Sigmoid colon (tissue), 7 donors: Measurements from ENCODE around the gene MAP3K12. TPM values are rescaled to one million over a fixed set of nuclear protein-coding genes. Genes with fewer than 3 reads are reported as not detected.
A peak's percentile ranks its signal among the peaks of the same experiment; 100 is the strongest.

Experiments used
- DNase-seq: peaks from one replicate; pipeline ENCODE4 v3.0.0-alpha.2; 2019
- H3K27ac ChIP-seq, 4 donors: fragments of 200-600 bp; sonication (generic); one replicate each; pipeline ENCODE4 v1.5.1; 2016 to 2019; ENCODE audit warnings: mild to moderate bottlenecking in 1 of 4
- H3K27me3 ChIP-seq, 3 donors: fragments of 200-600 bp; sonication (generic); one replicate each; pipeline ENCODE4 v1.5.1; 2019; ENCODE audit warnings: mild to moderate bottlenecking in 1 of 3
- H3K36me3 ChIP-seq, 4 donors: fragments of 200-600 bp; sonication (generic); one replicate each; pipeline ENCODE4 v1.5.1; 2016 to 2019
- H3K4me1 ChIP-seq, 4 donors: fragments of 200-600 bp; sonication (generic); one replicate each; pipeline ENCODE4 v1.5.1; 2017 to 2019
- H3K4me3 ChIP-seq, 4 donors: fragments of 200-600 bp; sonication (generic); one replicate each; pipeline ENCODE4 v1.5.1; 2017 to 2019; ENCODE audit warnings: mild to moderate bottlenecking in 2 of 4, moderate library complexity in 1 of 4
- H3K9me3 ChIP-seq, 4 donors: fragments of 200-600 bp in 3 of 4; sonication (generic) in 3 of 4; one replicate each; pipeline versions ENCODE4 v1.5.1 to v1.6.1; 2013 to 2019
- CTCF ChIP-seq, 4 experiments: fragments of 450-650 bp in 3 of 4; fragments of 200-600 bp in 1 of 4; IDR thresholded peaks; one replicate each; pipeline ENCODE4 v1.5.1; 2016 to 2019; ENCODE audit warnings: antibody characterized with exemption in 4 of 4, mild to moderate bottlenecking in 3 of 4, moderate library complexity in 2 of 4
- EP300 ChIP-seq, 4 donors: sonication (generic); formaldehyde crosslinking; IDR thresholded peaks; one replicate each; pipeline ENCODE4 v1.6.1; 2017; ENCODE audit warnings: antibody characterized with exemption in 4 of 4
- POLR2A ChIP-seq, 2 donors: fragments of 450-650 bp; IDR thresholded peaks; one replicate each; pipeline ENCODE4 v1.6.1; 2016; ENCODE audit warnings: antibody characterized with exemption in 2 of 2, mild to moderate bottlenecking in 2 of 2, moderate library complexity in 2 of 2
- POLR2AphosphoS5 ChIP-seq, 4 donors: sonication (generic); formaldehyde crosslinking; IDR thresholded peaks; one replicate each; pipeline ENCODE4 v1.6.1; 2017; ENCODE audit warnings: antibody characterized with exemption in 4 of 4
- WGBS, 2 donors: extraction: QIAGEN DNeasy Blood & Tissue Kit; methylation state at CpG; one replicate each; pipeline ENCODE4 v1.1.7; 2013; 5-methylcytosine and 5-hydroxymethylcytosine counted together
- intact Hi-C: fragments of 100-400 bp; cut with DNase I; formaldehyde crosslinking; loops from one replicate; pipeline ENCODE4 v1.15.1; 2023
- polyA plus RNA-seq, 3 donors: library from polyadenylated mRNA; stranded (reverse); fragments of 200-250 nt; gene quantifications; one replicate each; pipeline ENCODE4 v1.2.3, GENCODE V29; 2013
- total RNA-seq, 4 donors: library from RNA; depleted of rRNA; stranded (reverse); fragments of >200 nt; gene quantifications; one replicate each; pipeline ENCODE4 v1.1.0, GENCODE V29; 2016
- donor health status: healthy with polysubstance abuse.
- donor health status: Bipolar disorder and iron deficiency.
- donor health status: healthy.

The MAP3K12 gene
- total and polyA plus RNA-seq, 7 donors = 1.6 to 27.4 (median 18.5) TPM

- peaks cover 0 to 2% (median 0%) of the 10 kb centered on the region in 4 donors for H3K36me3 ChIP-seq
- no peaks in the 10 kb centered on the region for H3K27me3 ChIP-seq
- H3K9me3 ChIP-seq = no peaks in the 10 kb centered on the region
- intact Hi-C loops = loop anchor here (5.0 kb wide), 1 partner anchor 41 kb away; the partner anchor contains the start of gene PCBP2
- peak overlapping the region; percentile 81 to 91 (median 84) for H3K27ac ChIP-seq
- peak; percentile 97 for DNase-seq
- 1% methylated on average over 52 of the region's 52 CpGs for WGBS, 2 donors
- H3K4me1 ChIP-seq = peaks cover 0 to 28% (median 22%) of the 10 kb centered on the region in 4 donors
- TF ChIP-seq CTCF (IDR thresholded peaks at IDR 0.05) (no peak), POLR2AphosphoS5 (IDR thresholded peaks at IDR 0.05) (peak in 3 of 4 donors; percentile 78 to 80 (median 78)), POLR2A (IDR thresholded peaks at IDR 0.05) (peak; percentile 43 to 70), EP300 (IDR thresholded peaks at IDR 0.05) (peak in 1 of 4 donors; percentile 34)
- H3K4me3 ChIP-seq = peak overlapping the region; percentile 45 to 74 (median 64)
Observed at GRCh38 chr12:53492830-53493609, 6.2 kb downstream of the MAP3K12 start.

GRCh38 chr12:53492188-53492587 is 7.1 kb downstream of the MAP3K12 start:
- H3K9me3 ChIP-seq = no peaks in the 10 kb centered on the region
- H3K27ac ChIP-seq = peak overlapping the region; percentile 81 to 91 (median 84)
- H3K36me3 ChIP-seq = peaks cover 0 to 10% (median 0%) of the 10 kb centered on the region in 4 donors
- 66 to 83% methylated on average over 20 of the region's 20 CpGs for WGBS, 2 donors
- intact Hi-C loops = loop anchor here (5.0 kb wide), 1 partner anchor 40 kb away; the partner anchor contains the start of gene PCBP2
- peaks cover 0 to 28% (median 22%) of the 10 kb centered on the region in 4 donors for H3K4me1 ChIP-seq
- peak; percentile 67 for DNase-seq
- no peaks in the 10 kb centered on the region for H3K27me3 ChIP-seq
- no peak for TF ChIP-seq POLR2AphosphoS5 (IDR thresholded peaks at IDR 0.05)
- TF ChIP-seq POLR2A (IDR thresholded peaks at IDR 0.05) = no peak
- H3K4me3 ChIP-seq = peak overlapping the region; percentile 45 to 74 (median 64)

DNA sequence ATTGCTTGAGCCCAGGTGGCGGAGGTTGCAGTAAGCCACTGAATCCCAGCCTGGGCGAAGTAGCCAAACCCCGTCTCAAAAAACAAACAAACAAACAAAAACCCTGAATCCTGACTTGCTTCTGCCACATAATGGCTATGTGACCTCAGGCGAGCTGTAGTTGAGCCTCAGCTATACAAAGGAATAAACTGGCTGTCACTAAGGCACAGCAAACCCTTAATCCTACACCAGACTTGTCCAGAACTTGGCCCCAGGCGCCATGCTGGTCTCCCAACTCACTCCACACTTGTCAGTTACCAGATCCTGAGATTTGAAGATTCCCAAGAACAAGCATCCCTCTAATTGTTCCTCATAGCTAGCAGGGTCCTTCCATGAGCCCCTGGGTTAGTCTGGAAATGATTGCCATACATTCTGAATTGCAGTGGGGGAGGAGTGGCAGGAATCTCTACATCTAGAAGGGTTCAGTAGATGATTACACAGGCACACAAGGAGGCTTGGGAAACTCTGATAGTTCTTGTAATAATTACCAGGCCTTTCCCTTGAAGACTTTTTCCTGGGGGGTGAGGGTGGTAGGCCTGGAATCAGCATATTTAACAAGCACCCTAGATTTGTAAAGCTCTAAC is 9.9 kb downstream of the MAP3K12 start:
- Histone ChIP-seq H3K27me3 (no peaks in the 10 kb centered on the region), H3K36me3 (peaks cover 0 to 38% (median 16%) of the 10 kb centered on the region in 4 donors), H3K9me3 (no peaks in the 10 kb centered on the region), H3K4me1 (peaks cover 0 to 24% (median 21%) of the 10 kb centered on the region in 4 donors), H3K27ac (no peak overlapping the region), H3K4me3 (no peak overlapping the region)
- DNase-seq = peak; percentile 40
- WGBS, 2 donors = 94 to 95% methylated on average over 5 of the region's 5 CpGs
- no peak for TF ChIP-seq POLR2AphosphoS5 (IDR thresholded peaks at IDR 0.05)
- intact Hi-C loops = no loop called here

- TF ChIP-seq POLR2A (IDR thresholded peaks at IDR 0.05) (no peak), EP300 (IDR thresholded peaks at IDR 0.05) (no peak), POLR2AphosphoS5 (IDR thresholded peaks at IDR 0.05) (peak in 3 of 4 donors; percentile 1 to 39 (median 33))
- Histone ChIP-seq H3K4me1 (peaks cover 0 to 7% (median 2%) of the 10 kb centered on the region in 4 donors), H3K9me3 (no peaks in the 10 kb centered on the region), H3K4me3 (no peak overlapping the region), H3K36me3 (peaks cover 0 to 63% (median 27%) of the 10 kb centered on the region in 4 donors), H3K27ac (no peak overlapping the region), H3K27me3 (no peaks in the 10 kb centered on the region)
- DNase-seq = peak; percentile 62
- intact Hi-C loops = no loop called here
- WGBS, 2 donors = 88 to 89% methylated on average over 17 of the region's 17 CpGs
Observed at GRCh38 chr12:53486736-53487487, 12.3 kb downstream of the MAP3K12 start.

DNA sequence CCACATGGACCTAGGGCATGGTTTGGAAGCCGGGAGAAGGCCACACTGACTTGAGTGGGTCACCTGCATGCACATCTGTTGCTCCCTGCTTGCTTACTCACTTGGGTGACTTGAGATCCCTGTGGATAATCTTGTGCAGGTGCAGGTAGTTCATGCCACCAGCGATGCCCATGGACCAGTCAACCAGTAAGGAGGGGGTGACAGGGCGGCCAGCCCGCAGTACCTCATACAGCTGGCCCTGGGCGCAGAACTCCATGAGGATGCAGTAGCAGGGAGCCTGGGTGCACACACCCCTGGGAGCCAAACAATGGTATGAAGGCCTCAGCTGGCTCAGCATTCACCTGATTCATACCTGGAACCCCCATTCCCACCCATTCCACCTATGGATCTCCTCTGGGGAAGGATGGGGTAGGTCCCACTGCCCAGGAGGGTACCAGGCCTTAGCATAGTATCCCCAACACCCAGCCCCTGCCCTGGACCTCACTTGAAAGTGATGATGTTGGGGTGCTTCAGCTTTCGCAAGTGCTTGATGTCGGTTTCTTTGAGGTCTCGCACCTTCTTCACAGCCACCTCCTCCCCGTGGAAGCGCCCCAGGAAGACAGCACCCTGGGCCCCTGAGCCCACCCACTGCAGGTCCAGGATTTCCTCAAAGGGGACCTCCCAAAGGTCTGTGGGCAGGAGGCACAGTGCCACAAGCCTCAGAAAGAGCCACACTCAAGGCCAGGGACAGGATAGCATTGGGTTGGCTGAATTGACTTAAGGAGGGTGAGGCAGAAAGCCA is 13.1 kb downstream of the MAP3K12 start:
- peak; percentile 62 for DNase-seq
- Histone ChIP-seq H3K4me1 (peaks cover 0 to 6% (median 0%) of the 10 kb centered on the region in 4 donors), H3K27ac (no peak overlapping the region), H3K9me3 (no peaks in the 10 kb centered on the region), H3K36me3 (peaks cover 0 to 70% (median 32%) of the 10 kb centered on the region in 4 donors), H3K4me3 (no peak overlapping the region), H3K27me3 (no peaks in the 10 kb centered on the region)
- 96 to 98% methylated on average over 10 of the region's 10 CpGs for WGBS, 2 donors
- intact Hi-C loops = no loop called here
- TF ChIP-seq POLR2A (IDR thresholded peaks at IDR 0.05) = no peak
- no peak for TF ChIP-seq EP300 (IDR thresholded peaks at IDR 0.05)
- TF ChIP-seq POLR2AphosphoS5 (IDR thresholded peaks at IDR 0.05) = peak in 2 of 4 donors; percentile 36 to 41
